Stimulated activated CD8-positive, alpha-beta memory T cell treated with anti-CD3 and anti-CD28 coated beads, Interleukin-15, amount 100 ng/mL, for 4 hours (primary cell): ENCODE measurements around the gene FLOT1.
"Not testable (repeated sequence)": the region's sequence is repeated elsewhere in the genome, so short reads cannot be mapped to it uniquely, and the experiment has no call there.

ENCODE experiments used
- DNase-seq, 2 donors: peaks; one replicate each; pipeline ENCODE4 v3.0.0-alpha.2; 2020; ENCODE audit warnings: low read depth in 2 of 2

FLOT1 gene

DNA sequence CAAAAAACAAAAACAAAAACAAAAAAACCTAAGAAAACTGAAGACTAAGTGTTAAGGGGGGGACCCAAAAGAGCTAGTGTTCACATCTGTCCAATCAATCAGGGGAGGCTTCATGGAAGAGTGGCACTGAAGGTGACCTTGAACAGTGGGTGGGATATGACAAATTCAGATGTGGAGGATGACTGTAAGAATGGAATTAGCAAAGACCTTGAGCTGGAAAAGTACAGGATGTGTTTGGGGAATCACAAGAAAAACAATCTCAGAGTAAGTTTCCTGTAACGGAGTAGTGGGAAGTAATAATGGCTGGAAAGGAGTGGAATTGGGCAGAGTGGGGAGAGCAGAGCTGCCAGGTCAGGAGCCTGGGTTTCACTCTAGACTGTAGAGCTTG, 4.8 kb upstream of the FLOT1 start:
- DNase-seq = no peak

DNA sequence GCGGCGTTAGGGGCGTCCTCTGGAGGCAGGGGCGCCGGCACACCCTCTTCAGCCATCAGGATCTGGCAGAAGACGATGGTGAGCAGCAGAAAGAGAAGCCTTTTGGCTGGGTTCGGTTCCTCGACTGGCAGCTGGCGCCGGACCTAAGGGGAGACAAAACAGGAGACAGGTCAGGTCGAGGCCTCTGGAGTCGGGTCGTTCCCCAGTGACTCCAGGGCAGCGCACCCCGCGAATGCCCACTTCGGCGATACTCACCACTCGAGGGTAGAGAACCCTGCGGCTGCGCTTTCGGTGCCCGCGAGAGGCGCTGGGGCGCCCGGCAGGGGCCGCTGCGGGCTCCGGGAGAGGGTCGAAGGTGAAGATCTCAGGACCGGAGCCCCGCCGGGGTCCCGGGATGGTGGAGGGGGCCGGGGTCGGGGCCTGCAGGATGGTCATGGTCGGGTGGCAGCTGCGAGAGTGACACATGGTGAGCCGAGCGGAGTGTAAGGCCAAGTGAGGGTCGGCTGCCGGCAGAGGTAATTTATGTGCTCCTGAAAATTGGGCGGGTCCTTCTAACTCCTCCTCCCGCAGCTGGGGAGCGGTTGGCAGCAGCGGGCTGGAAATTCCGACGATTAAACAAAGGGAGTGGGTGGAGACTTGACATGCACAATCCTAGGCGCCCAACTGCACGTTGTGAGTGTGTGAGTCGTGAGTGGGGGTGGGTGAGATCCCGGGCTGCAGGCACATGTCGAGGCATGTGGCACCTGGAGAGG, 1.7 kb upstream of the FLOT1 start, which contains the start of gene IER3:
IER3 (minus strand) TSS at position 494 of the 752 bp plus-strand sequence; CDS start at position 465, 29 bp downstream.
- peak; percentile 82 to 86 for DNase-seq

DNA sequence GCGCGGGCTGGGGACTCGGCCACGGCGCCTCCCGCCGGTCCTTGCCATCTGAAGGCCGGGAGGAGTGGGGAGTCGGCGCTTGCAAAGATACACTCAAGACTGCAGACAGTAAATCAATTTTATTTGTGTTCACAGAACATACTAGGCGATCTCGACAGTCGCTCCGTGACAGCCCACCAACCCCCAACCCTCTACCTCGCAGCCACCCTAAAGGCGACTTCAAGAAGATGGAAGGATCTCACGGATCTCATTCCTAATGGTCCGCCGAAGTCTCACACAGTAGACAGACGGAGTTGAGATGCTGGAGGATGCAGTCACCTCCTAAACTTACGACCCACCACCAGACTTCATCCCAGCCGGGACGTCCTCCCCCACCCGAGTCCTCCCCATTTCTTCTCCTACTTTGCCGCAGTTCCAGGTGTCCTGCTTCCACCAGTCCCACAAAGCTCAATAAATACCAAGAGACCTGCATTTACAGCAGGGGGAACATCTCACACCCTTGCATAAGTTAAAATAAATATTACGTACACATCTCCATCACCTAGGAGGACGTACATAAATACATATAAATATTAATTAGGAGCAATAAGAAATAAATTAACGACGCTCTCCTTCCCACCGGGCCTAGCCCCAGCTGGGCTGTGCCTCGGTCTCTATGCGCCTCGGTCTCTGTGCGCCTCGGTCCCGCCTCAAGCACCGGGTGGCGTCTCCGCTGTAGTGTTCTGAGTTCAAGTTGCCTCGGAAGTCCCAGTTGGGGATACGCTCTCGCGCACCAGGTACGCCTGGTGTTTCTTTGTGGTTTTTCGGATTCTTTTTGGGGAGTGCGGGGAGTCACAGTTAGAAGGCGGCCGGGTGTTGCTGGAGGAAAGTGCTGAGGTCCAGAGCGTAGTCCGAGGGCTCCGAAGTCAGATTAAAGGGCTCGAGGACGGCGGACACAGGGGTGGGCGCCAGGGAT, 889 bp upstream of the FLOT1 start:
- DNase-seq = peak in 1 of 2 donors; percentile 30

DNA sequence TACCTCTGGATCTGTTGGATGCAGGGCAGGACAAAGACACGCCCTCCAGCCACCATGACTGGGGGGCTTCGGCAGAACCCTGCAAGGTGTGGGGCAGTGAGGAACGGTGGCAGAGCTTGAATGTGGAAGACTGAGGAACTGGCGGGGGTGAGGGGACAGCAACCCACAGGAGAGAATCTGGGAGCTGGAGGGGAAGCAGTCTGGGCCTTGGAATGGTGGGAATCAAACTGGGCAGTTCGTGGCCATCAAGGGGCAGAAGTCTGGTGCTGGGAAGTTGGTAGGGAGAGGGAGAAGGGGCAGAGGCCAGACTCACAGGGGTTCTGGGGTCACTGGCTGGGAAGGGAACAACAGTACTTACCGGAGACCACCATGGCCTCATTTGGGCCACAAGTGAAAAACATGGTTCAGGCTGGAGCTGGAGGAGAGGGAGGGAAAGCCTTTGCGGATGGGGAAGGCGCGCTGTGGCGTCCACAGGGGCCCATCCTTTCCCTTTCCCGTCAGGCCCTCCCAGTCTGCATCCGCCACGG, 635 bp downstream of the FLOT1 start:
- peak in 1 of 2 donors; percentile 44 for DNase-seq

DNA sequence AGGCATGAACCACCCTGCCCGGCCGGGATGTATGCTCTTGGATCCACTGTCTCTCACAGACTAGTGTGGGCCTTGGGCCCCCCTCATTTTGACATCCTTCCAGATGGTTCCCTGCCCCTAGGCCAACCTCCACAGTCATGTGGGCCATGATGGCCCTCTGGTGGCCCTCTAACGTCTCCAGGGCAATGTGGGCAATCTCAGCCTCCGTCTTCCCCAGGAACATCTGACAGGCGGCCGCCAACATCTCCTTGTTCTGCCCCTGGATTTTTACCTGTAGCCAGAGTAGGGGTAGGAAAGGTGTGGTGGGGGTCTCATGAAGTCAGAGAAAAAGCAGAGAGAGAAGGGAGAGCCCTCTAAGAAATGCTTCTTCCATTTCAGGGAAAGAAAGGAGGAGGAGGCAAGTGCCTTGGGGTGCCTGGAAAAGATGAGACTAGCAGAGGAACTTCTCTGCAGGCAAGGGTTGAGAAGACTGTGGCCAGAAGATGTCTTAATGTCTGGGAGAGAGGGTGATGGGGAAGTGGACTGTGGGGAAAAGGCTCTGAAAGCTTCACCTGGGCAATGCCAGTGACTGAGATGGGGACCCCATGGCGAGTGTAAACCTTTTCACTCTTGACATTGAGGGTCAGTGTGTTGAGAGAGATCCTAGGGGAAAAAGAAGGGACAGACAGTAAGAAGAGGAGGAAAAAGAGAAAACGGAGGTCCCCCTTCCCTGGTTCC, 1.3 kb downstream of the FLOT1 start:
- DNase-seq = peak in 1 of 2 donors; percentile 26

DNA sequence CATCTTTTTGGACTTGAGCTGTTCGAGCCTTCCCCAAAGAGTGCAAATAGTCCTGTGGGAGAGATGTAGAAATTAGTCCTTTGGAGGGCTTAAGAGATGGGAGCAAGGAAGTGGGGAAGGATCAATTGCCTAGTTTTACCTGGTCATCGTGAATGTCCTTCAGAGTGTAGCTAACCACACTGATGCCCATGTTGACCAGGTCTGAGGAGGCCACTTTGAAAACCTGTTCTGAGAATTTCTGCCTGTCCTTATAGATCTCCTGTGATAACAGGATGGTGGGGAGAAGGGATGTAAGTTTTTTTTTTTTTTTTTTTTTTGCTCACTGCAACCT, 2.0 kb downstream of the FLOT1 start:
- no peak for DNase-seq

DNA sequence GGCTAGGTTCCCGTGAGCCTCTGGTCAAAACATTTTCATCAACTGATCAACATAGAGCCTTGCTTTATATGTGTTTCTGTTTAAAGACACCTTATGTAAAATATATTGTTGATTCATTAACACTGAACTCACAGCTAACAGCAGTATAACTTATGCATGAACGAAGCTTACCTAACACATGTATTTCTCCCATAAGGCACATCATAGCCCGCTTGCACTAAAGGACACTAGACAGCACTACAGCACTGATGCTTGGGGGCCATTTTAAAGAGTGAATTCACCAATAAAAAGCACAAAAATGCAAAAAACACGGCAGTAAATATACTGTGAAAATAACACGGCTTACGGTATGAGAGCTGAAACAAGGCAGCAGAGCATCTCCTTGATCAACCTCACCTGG, 4.0 kb downstream of the FLOT1 start:
- no peak for DNase-seq

DNA sequence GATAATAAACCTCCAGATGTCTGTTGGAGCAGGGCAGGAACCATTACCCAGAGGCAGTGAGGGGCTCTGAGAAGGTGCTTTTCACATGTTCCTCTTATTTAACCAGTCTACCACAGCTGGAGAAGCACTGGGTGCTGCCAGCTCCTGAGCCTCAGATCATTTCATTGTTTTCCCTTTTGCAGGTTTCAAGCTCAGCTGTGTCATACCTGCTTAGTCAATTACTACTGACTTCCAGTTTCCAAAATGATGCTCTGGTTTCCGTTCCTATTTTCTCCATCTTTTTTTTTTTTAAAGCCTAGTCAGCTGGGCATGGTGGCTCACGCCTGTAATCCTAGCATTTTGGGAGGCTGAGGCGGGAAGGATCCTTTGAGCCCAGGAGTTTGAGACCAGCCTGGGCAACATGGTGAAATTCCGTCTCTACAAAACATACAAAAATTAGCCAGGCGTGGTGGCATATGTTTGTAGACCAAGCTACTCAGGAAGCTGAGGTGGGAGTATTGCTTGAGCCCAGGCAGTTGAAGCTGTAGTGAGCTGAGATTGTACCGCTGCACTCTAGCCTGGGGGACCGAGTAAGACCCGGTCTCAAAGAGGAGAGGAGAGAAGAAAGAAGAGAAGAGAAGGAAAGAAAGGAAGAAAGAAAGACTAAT, 6.7 kb downstream of the FLOT1 start:
- no peak for DNase-seq

DNA sequence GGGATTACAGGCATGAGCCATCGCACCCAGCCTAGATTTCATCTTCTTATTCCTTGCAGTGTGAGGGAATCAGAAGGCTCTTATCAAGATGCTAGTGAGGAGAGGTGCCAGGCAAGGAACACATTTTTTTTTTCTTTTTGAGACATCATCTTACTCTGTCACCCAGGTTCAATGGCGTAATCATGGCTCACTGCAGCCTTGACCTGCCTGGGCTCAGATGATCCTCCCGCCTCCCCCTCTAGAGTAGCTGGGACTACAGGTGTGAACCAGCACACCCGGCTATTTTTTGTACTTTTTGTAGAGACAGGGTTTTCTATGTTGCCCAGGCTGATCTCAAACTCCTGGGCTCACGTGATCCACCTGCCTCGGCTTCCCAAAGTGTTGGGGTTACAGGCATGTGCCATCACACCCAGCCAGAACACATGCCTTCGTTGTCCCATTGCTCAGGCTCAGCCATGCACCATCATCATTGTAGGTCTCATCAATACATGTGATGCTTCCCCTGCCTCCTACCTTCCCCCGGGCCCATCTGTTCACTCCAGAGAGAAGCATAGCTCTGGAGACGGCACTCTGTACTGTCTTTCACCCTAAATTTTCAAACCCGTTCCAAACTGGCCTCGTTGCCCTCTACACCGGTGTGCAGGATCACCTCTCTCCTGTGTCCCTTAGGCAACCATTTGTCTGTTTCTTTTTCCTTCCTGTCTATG, 10.1 kb downstream of the FLOT1 start:
- DNase-seq = no peak

DNA sequence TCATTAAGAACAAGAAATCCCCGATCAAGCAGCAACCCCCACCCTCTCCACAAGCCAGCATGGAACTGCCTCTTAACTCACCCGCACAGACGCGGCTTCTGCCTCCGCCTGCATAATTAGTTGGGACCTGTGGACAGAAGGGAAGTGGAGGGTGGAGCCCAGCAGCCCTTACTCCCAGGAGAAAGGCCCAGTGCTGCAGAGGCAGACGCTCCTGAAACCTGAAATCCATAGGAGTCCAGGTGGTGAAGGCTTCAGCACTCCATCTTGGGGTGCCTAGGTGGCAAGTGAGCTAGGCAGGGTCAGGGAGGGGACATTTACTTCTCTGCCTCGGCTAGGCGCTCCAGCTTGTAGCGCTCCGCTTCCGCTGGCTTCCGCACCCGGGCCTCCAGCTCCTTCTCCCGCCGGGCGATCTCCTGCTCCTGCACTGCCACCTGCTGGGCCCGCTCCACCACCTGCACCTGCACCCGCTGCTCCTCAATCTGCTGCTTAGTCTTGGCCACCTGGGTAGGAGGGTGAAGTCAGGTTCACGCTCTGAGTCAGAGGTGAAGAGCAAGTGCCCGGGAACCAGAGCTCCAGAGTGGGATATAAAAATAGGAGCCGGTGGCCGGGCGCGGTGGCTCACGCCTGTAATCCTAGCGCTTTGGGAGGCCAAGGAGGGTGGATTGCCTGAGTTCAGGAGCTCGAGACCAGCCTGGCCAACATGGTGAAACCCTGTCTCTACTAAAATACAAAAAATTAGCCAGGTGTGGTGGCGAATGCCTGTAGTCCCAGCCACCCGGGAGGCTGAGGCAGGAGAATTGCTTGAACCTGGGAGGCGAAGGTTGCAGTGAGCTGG, 11.7 kb downstream of the FLOT1 start:
- DNase-seq = peak; percentile 60 to 74

DNA sequence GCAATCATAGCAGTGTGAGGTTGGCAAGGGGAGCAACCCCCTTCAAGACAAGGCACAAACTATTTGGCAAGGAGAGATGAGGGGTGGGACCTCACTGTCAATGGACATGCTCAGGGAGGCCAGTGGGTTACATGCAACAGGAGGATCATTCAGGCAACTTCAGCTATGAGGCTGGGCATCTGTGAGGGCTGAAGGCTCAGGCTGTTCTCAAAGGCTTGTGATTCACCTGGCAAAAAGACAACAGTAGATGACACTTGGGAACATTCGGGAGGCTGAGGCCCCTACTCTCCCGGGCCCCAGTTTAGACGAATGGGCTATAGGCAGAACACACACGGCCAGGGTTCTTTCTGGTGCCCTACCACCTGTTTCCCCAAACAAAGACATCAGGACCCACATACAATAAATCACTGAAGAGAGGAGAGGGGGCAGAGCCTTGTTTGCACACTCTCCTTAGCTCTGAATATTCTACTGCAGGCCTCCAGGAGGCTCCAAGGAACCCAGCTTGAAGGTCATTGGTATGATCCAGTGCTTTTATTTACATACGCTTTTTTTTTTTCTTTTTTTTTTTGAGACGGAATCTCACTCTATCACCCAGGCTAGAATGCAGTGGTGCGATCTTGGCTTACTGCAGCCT, 14.4 kb downstream of the FLOT1 start:
- DNase-seq = no peak

DNA sequence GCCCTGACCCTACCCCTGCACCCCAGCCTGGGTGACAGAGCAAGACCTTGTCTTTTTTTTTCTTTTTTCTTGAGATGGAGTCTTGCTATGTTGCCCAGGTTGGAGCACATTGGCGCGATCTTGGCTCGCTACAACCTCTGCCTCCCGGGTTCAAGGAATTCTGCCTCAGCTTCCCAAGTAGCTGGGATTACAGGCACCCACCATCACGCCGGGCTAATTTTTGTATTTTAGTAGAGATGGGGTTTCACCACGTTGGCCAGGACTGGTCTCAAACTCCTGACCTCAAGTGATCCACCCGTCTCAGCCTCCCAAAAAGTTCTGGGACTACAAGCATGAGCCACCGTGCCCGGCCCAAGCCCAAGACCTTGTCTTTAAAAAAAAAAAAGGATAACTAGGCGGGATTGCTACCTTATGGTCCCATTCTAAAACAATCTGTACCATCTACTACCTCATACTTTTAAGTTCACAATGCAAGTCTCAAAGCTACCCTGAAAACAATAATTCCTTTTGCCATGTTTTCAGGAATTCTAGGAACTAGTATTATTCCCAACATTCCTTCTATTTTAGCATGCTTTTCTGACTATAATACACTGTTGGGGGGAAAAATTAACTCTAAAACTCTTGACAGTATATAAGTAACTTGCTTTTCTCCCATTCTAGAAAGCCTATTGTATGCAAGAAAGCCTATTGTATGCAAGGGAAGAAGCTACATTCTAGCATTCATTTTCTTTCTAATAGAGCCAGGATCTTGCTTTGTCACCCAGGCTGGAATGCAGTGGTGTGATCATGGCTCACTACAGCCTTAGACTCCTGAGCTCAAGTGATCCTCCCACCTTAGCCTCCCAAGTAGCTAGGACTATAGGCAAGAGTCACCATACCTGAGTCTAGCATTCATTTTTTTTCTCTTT, 15.7 kb downstream of the FLOT1 start:
- DNase-seq = no peak

DNA sequence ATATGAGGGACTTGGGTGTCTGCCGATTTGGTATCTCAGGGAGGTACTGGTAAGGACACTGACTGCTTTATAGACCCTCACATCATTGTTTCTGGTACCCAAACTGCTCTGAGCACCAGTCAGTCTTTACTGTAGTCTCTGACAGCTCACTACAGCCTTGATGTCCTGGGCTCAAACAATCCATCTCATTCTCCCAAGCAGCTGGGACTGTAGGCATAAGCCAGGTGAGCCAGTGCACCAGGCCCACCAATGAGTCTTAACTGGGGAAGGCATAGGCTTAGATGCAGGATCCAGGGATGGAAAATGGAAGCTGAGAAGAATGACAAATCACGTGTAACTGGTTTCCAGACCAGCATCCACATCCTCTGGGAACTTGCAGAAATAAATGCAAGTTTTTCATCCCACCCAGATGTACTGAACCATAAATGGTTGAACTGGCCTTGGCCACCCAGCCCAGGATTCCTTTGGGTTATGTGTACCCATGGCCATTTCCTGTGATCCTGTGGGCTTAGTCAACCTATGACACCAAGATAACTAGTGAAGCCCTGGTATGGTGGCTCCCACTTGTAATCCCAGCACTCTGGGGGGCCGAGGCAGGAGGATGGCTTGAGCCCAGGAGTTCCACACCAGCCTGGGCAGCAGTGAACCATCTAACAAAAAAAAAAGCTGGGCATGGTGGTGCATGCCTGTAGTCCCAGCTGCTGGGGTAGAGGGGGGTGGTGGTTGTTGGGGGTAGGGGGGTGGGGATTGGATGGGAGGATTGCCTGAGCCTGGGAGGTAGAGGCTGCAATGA, 16.6 kb downstream of the FLOT1 start:
- DNase-seq = no peak

DNA sequence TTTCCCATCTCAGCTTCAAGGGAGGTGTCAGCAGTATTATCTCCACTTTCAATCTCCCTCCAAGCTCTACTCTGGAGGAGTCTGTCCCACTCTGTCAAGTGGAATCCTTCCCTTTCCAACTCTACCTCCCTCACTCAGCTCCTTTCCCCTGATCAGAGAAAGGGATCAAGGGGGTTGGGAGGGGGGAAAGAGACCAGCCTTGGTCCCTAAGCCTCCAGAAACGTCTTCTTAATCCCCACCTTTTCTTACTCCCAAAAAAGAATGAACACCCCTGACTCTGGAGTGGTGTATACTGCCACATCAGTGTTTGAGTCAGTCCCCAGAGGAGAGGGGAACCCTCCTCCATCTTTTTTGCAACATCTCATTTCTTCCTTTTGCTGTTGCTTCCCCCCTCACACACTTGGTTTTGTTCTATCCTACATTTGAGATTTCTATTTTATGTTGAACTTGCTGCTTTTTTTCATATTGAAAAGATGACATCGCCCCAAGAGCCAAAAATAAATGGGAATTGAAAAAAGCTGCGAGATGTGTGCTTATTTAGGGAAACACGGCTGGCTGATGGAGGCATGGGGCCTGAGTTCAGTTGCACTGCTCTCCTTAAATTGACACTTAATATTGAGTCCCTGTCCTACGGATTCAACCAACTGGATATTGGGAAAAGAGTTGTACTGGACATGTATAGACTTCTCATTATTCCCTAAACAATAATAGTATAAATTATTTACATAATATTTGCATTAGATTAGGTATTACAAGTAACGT, 17.4 kb downstream of the FLOT1 start:
- DNase-seq = no peak

DNA sequence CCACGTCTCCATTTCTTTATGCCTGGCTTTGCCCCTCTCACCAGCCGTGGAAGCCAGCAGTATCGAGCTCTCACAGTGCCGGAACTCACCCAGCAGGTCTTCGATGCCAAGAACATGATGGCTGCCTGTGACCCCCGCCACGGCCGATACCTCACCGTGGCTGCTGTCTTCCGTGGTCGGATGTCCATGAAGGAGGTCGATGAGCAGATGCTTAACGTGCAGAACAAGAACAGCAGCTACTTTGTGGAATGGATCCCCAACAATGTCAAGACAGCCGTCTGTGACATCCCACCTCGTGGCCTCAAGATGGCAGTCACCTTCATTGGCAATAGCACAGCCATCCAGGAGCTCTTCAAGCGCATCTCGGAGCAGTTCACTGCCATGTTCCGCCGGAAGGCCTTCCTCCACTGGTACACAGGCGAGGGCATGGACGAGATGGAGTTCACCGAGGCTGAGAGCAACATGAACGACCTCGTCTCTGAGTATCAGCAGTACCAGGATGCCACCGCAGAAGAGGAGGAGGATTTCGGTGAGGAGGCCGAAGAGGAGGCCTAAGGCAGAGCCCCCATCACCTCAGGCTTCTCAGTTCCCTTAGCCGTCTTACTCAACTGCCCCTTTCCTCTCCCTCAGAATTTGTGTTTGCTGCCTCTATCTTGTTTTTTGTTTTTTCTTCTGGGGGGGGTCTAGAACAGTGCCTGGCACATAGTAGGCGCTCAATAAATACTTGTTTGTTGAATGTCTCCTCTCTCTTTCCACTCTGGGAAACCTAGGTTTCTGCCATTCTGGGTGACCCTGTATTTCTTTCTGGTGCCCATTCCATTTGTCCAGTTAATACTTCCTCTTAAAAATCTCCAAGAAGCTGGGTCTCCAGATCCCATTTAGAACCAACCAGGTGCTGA, 18.4 kb downstream of the FLOT1 start:
- DNase-seq = not testable (repeated sequence)
